ENCODE measurements around the gene POU4F3. TPM values are rescaled to one million over a fixed set of nuclear protein-coding genes. Genes with fewer than 3 reads are reported as not detected.

The POU4F3 gene
- total RNA-seq, 4 donors from 2014 or later = not detected

GRCh38 chr5:146390469-146390868 is 51.8 kb downstream of the POU4F3 start:
- in situ Hi-C loops (cut with MboI; ENCODE audit: low pct_ligation_motif_present in 1 of 4, low pct_unique_long_range_greater_than_20kb in 1 of 4, low sequenced_read_pairs in 3 of 4) (no loop called here), intact Hi-C loops (cut with DNase I; ENCODE audit: low total_unique reads) (no loop called here)
- Histone ChIP-seq H3K4me1 (no peaks in the 10 kb centered on the region), H3K9me3 (no peaks in the 10 kb centered on the region), H3K4me3 (no peak overlapping the region), H3K36me3 (no peaks in the 10 kb centered on the region), H3K27ac (no peak overlapping the region), H3K27me3 (peaks cover 10% of the 10 kb centered on the region)
- DNase-seq = no peak
- TF ChIP-seq EP300 (IDR thresholded peaks at IDR 0.05; ENCODE audit: low read depth) = no peak
- TF ChIP-seq POLR2A (IDR thresholded peaks at IDR 0.05) = no peak
- TF ChIP-seq POLR2AphosphoS5 (IDR thresholded peaks at IDR 0.05) = no peak
- no peak for TF ChIP-seq CTCF (IDR thresholded peaks at IDR 0.05)
- WGBS, 2 donors (ENCODE audit: low coverage in 1 of 2) = 26% methylated on average over 2 of the region's 2 CpGs; no CpG with 5 or more reads in 1 of the 2 donors

Other genes with a start within 250 kb of the POU4F3 start
- gene PLAC8L1, start 233.3 kb upstream of the POU4F3 start, total RNA-seq = not detected
- gene LARS1, start 156.2 kb upstream of the POU4F3 start, total RNA-seq = 100 to 1,000 TPM in 1 of 4 donors, 10 to 100 TPM in 3; 49.8 to 112 (median 70.9) TPM
- 10 to 100 TPM in 3 of 4 donors, 1 to 10 TPM in 1; 6.0 to 21.6 (median 14.9) TPM for gene RBM27, start 135.2 kb upstream of the POU4F3 start, total RNA-seq
- 100 to 1,000 TPM in 3 of 4 donors, 10 to 100 TPM in 1; 63.9 to 117 (median 109) TPM for gene TCERG1, start 108.5 kb downstream of the POU4F3 start, total RNA-seq
- gene GPR151, start 177.4 kb downstream of the POU4F3 start, total RNA-seq = not detected

Data from transverse colon (tissue), 4 donors.